ENCODE measurements around the gene EFHC2. TPM values are rescaled to one million over a fixed set of nuclear protein-coding genes. Genes with fewer than 3 reads are reported as not detected.

Gene EFHC2
- total RNA-seq, 1 experiment from 2014 or later, result 0.28 TPM

DNA sequence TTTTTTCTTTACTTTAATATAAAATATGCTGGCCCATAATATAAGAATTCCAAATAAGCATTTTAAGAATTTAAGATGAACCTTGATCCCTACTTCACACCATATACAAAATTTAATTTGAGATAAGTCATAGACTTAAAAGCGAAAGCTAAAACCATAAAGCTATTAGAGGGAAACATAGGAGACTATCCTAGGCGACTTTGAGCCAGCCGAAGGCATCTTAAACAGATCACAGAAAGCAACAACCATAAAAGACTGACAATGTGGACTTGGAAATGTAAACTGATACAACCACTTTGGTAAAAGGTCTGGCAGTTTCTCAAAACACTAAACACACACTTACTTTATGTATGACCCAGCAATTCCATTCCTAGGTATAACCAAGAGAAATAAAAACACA, 125.0 kb downstream of the EFHC2 start:
- TF ChIP-seq TCF7L2 (IDR thresholded peaks at IDR 0.05; ENCODE audit: low read depth, low read length) (no peak), SIN3A (IDR thresholded peaks at IDR 0.05; ENCODE audit: borderline replicate concordance, insufficient read depth, low read depth, low read length) (no peak), POLR2AphosphoS5 (IDR thresholded peaks at IDR 0.05; ENCODE audit: low read depth, low read length) (no peak)
- TF ChIP-seq, protein P1, sequence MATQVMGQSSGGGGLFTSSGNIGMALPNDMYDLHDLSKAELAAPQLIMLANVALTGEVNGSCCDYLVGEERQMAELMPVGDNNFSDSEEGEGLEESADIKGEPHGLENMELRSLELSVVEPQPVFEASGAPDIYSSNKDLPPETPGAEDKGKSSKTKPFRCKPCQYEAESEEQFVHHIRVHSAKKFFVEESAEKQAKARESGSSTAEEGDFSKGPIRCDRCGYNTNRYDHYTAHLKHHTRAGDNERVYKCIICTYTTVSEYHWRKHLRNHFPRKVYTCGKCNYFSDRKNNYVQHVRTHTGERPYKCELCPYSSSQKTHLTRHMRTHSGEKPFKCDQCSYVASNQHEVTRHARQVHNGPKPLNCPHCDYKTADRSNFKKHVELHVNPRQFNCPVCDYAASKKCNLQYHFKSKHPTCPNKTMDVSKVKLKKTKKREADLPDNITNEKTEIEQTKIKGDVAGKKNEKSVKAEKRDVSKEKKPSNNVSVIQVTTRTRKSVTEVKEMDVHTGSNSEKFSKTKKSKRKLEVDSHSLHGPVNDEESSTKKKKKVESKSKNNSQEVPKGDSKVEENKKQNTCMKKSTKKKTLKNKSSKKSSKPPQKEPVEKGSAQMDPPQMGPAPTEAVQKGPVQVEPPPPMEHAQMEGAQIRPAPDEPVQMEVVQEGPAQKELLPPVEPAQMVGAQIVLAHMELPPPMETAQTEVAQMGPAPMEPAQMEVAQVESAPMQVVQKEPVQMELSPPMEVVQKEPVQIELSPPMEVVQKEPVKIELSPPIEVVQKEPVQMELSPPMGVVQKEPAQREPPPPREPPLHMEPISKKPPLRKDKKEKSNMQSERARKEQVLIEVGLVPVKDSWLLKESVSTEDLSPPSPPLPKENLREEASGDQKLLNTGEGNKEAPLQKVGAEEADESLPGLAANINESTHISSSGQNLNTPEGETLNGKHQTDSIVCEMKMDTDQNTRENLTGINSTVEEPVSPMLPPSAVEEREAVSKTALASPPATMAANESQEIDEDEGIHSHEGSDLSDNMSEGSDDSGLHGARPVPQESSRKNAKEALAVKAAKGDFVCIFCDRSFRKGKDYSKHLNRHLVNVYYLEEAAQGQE (IDR thresholded peaks at IDR 0.05; ENCODE audit: insufficient read depth in 1 of 2, low read depth in 2 of 2, low read length in 1 of 2), result no peak
- TF ChIP-seq, protein P2, sequence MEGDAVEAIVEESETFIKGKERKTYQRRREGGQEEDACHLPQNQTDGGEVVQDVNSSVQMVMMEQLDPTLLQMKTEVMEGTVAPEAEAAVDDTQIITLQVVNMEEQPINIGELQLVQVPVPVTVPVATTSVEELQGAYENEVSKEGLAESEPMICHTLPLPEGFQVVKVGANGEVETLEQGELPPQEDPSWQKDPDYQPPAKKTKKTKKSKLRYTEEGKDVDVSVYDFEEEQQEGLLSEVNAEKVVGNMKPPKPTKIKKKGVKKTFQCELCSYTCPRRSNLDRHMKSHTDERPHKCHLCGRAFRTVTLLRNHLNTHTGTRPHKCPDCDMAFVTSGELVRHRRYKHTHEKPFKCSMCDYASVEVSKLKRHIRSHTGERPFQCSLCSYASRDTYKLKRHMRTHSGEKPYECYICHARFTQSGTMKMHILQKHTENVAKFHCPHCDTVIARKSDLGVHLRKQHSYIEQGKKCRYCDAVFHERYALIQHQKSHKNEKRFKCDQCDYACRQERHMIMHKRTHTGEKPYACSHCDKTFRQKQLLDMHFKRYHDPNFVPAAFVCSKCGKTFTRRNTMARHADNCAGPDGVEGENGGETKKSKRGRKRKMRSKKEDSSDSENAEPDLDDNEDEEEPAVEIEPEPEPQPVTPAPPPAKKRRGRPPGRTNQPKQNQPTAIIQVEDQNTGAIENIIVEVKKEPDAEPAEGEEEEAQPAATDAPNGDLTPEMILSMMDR (IDR thresholded peaks at IDR 0.05), result no peak
- Histone ChIP-seq H3K27ac (ENCODE audit: low read length) (no peak overlapping the region), H3K36me3 (ENCODE audit: control insufficient read depth, insufficient read depth, low read length) (no peaks in the 10 kb centered on the region), H3K4me1 (ENCODE audit: control insufficient read depth, insufficient read depth, low read length) (no peaks in the 10 kb centered on the region), H3K4me3 (ENCODE audit: low read depth in 2 of 2, low read length in 2 of 2) (no peak overlapping the region), H3K27me3 (ENCODE audit: control insufficient read depth, insufficient read depth, low read length) (no peaks in the 10 kb centered on the region), H3K9me3 (ENCODE audit: control insufficient read depth, insufficient read depth, low read depth, low read length) (no peaks in the 10 kb centered on the region)
- CTCF ChIA-PET, result no interaction called here
- POLR2A ChIA-PET, result no interaction called here
- DNase-seq (ENCODE audit: low read depth, low spot score), result no peak
- in situ Hi-C loops (cut with HindIII; ENCODE audit: low pct_unique_long_range_greater_than_20kb, low sequenced_read_pairs), result no loop called here
- intact Hi-C loops (cut with micrococcal nuclease; ENCODE audit: unreplicated experiment), result no loop called here
- BruUV-seq (replicated peaks), result no TSS peak
- ATAC-seq, result no peak

GRCh38 chrX:44216171-44216570, 127.3 kb downstream of the EFHC2 start:
- Histone ChIP-seq H3K4me1 (ENCODE audit: control insufficient read depth, insufficient read depth, low read length) (no peaks in the 10 kb centered on the region), H3K27me3 (ENCODE audit: control insufficient read depth, insufficient read depth, low read length) (no peaks in the 10 kb centered on the region), H3K9me3 (ENCODE audit: control insufficient read depth, insufficient read depth, low read depth, low read length) (no peaks in the 10 kb centered on the region), H3K36me3 (ENCODE audit: control insufficient read depth, insufficient read depth, low read length) (no peaks in the 10 kb centered on the region), H3K27ac (ENCODE audit: low read length) (no peak overlapping the region), H3K4me3 (ENCODE audit: low read depth in 2 of 2, low read length in 2 of 2) (no peak overlapping the region)
- ATAC-seq, result no peak
- no TSS peak for BruUV-seq (replicated peaks)
- in situ Hi-C loops (cut with HindIII; ENCODE audit: low pct_unique_long_range_greater_than_20kb, low sequenced_read_pairs), result no loop called here
- POLR2A ChIA-PET, result no interaction called here
- intact Hi-C loops (cut with micrococcal nuclease; ENCODE audit: unreplicated experiment), result no loop called here
- DNase-seq (ENCODE audit: low read depth, low spot score), result no peak
- TF ChIP-seq, protein P2 (IDR thresholded peaks at IDR 0.05), result no peak
- CTCF ChIA-PET, result no interaction called here

GRCh38 chrX:44203791-44204190, 139.7 kb downstream of the EFHC2 start:
- Histone ChIP-seq H3K4me1 (ENCODE audit: control insufficient read depth, insufficient read depth, low read length) (no peaks in the 10 kb centered on the region), H3K4me3 (ENCODE audit: low read depth in 2 of 2, low read length in 2 of 2) (no peak overlapping the region), H3K36me3 (ENCODE audit: control insufficient read depth, insufficient read depth, low read length) (no peaks in the 10 kb centered on the region), H3K27me3 (ENCODE audit: control insufficient read depth, insufficient read depth, low read length) (no peaks in the 10 kb centered on the region), H3K27ac (ENCODE audit: low read length) (no peak overlapping the region), H3K9me3 (ENCODE audit: control insufficient read depth, insufficient read depth, low read depth, low read length) (no peaks in the 10 kb centered on the region)
- BruUV-seq (replicated peaks), result no TSS peak
- DNase-seq (ENCODE audit: low read depth, low spot score) (no peak), ATAC-seq (no peak)
- CTCF ChIA-PET, result no interaction called here
- intact Hi-C loops (cut with micrococcal nuclease; ENCODE audit: unreplicated experiment), result no loop called here
- in situ Hi-C loops (cut with HindIII; ENCODE audit: low pct_unique_long_range_greater_than_20kb, low sequenced_read_pairs), result no loop called here
- POLR2A ChIA-PET, result no interaction called here
- no peak for TF ChIP-seq POLR2AphosphoS5 (IDR thresholded peaks at IDR 0.05; ENCODE audit: low read depth, low read length)
- TF ChIP-seq, protein P2 (IDR thresholded peaks at IDR 0.05), result peak; percentile 49
